ENCODE measurements around the gene PTPN6. TPM values are rescaled to one million over a fixed set of nuclear protein-coding genes. Genes with fewer than 3 reads are reported as not detected.

PTPN6 gene
- total and polyA plus RNA-seq, 2 of the 8 experiments (the other 6 are each of a cell fraction or from before 2014, with no cell fraction given) = 16.3 to 28.4 TPM

- H3K23ac ChIP-seq (ENCODE audit: insufficient read length) = no peak overlapping the region
- H3K4me3 ChIP-seq (ENCODE audit: extremely low read depth in 1 of 4, insufficient read depth in 2 of 4, low read depth in 3 of 4, low read length in 4 of 4) = peak overlapping the region in 3 of 4 experiments; percentile 15 to 86 (median 26); a peak in 4 of 8 replicates
- FAIRE-seq = no peak
- TF ChIP-seq JUND (IDR thresholded peaks at IDR 0.05; ENCODE audit: low read length) (no peak), FOSL1 (IDR thresholded peaks at IDR 0.05; ENCODE audit: insufficient read depth, low read depth, low read length) (no peak), PHF8 (conservative IDR thresholded peaks at IDR 0.05; ENCODE audit: low read depth, low read length) (no peak), CEBPB (IDR thresholded peaks at IDR 0.05; ENCODE audit: low read depth, low read length) (no peak), BACH1 (IDR thresholded peaks at IDR 0.05; ENCODE audit: low read length) (no peak), ZNF274 (IDR thresholded peaks at IDR 0.05; ENCODE audit: borderline replicate concordance, extremely low read depth, low read length) (no peak), CTBP2 (IDR thresholded peaks at IDR 0.05; ENCODE audit: borderline replicate concordance, insufficient read depth, insufficient read length, low read length) (no peak), SRF (IDR thresholded peaks at IDR 0.05; ENCODE audit: low read depth, low read length) (no peak), CBX8 (IDR thresholded peaks at IDR 0.05; ENCODE audit: borderline replicate concordance, low read depth, low read length) (no peak), SP2 (IDR thresholded peaks at IDR 0.05; ENCODE audit: low read length) (no peak), RXRA (IDR thresholded peaks at IDR 0.05; ENCODE audit: insufficient read depth, low read depth, low read length) (no peak), NANOG (IDR thresholded peaks at IDR 0.05; ENCODE audit: insufficient read depth, low read depth, low read length, poor library complexity, severe bottlenecking) (no peak), SP4 (IDR thresholded peaks at IDR 0.05; ENCODE audit: low read length) (no peak), BCL11A (IDR thresholded peaks at IDR 0.05; ENCODE audit: low read depth in 2 of 2, low read length in 2 of 2) (no peak)
These were observed 35.3 kb upstream of the PTPN6 start for GRCh38 chr12:6915789-6916285.

More at GRCh38 chr12:6915789-6916285, 35.3 kb upstream of the PTPN6 start:
- H4K8ac ChIP-seq (ENCODE audit: extremely low read depth, insufficient read depth, low read length) = no peak overlapping the region
- H3K4ac ChIP-seq (replicated peaks; ENCODE audit: insufficient read length, low read depth, low read length) = no peak overlapping the region
- peak overlapping the region; percentile 84 to 92; a peak in 3 of 4 replicates for H3K4me2 ChIP-seq (ENCODE audit: insufficient read depth in 1 of 2, low read depth in 2 of 2, low read length in 2 of 2)
- H3K9ac ChIP-seq (replicated peaks in 1 of 4; ENCODE audit: extremely low read depth in 1 of 4, low read depth in 3 of 4, low read length in 3 of 4) = no peak overlapping the region
- H2BK120ac ChIP-seq (replicated peaks; ENCODE audit: low read depth, low read length) = no peak overlapping the region
- H2BK20ac ChIP-seq (ENCODE audit: low read length) = no peak overlapping the region
- H4K20me1 ChIP-seq (replicated peaks in 1 of 2; ENCODE audit: control insufficient read depth in 1 of 2, insufficient read depth in 2 of 2, low read length in 2 of 2) = peaks cover 0 to 2% of the 10 kb centered on the region in 2 experiments
- ChIA-PET POLR2A (ENCODE audit: partially characterized antibody) (interaction anchor here (0.6 to 39.6 kb wide), 6 partner anchors 9 to 46 kb away, joined by 3 to 1027 read pairs (median 128); partner anchors contain the start of genes ATN1, C12orf57, LRRC23 and PTPN6), CTCF (ENCODE audit: partially characterized antibody) (interaction anchor here (1.2 to 9.3 kb wide), 6 partner anchors 9 to 46 kb away, joined by 3 to 74 read pairs (median 6); partner anchors contain the start of gene LRRC23)
- H3K18ac ChIP-seq (ENCODE audit: extremely low read depth, low read length) = no peak overlapping the region
- no peak overlapping the region for H2BK5ac ChIP-seq (ENCODE audit: low read depth, low read length)
- H3K14ac ChIP-seq (ENCODE audit: insufficient read length) = no peak overlapping the region
- peak overlapping the region; percentile 97; the same call in 1 of the 2 replicates for H2BK15ac ChIP-seq (ENCODE audit: low read length)
- no peaks in the 10 kb centered on the region for H3K27me3 ChIP-seq (replicated peaks in 1 of 4; ENCODE audit: control insufficient read depth in 3 of 4, extremely low read depth in 1 of 4, insufficient read depth in 3 of 4, low read length in 3 of 4)
- peaks cover 11% of the 10 kb centered on the region; the same call in 1 of the 2 replicates for H3K23me2 ChIP-seq (ENCODE audit: low read depth, low read length)
- peaks cover 10 to 46% (median 26%) of the 10 kb centered on the region in 4 experiments; a peak in 7 of 8 replicates for H3K36me3 ChIP-seq (ENCODE audit: control insufficient read depth in 2 of 4, insufficient read depth in 4 of 4, low read length in 3 of 4)
- H3K79me2 ChIP-seq (ENCODE audit: control insufficient read depth in 1 of 2, insufficient read depth in 2 of 2, low read length in 2 of 2) = peaks cover 0 to 9% of the 10 kb centered on the region in 2 experiments; a peak in 1 of 4 replicates
- H4K5ac ChIP-seq (ENCODE audit: insufficient read length, low read depth, low read length) = no peak overlapping the region
- whole genome bisulfite sequencing, 2 experiments (ENCODE audit: extremely low coverage in 1 of 2, insufficient coverage in 1 of 2, insufficient read length in 1 of 2, insufficient replicate concordance in 2 of 2, low coverage in 1 of 2, low lambda C conversion rate in 2 of 2, missing lambda C conversion rate in 1 of 2) = 80% methylated on average over 8 of the region's 14 CpGs; no CpG with 5 or more reads in 1 of the 2 experiments
- H3K4me1 ChIP-seq (replicated peaks in 1 of 4; ENCODE audit: control insufficient read depth in 3 of 4, insufficient read depth in 4 of 4, low read length in 3 of 4) = peaks cover 0 to 18% (median 9%) of the 10 kb centered on the region in 4 experiments; a peak in 6 of 7 replicates
- no peak overlapping the region for H3K27ac ChIP-seq (ENCODE audit: low read depth, low read length)
- no peak overlapping the region for H3K56ac ChIP-seq (replicated peaks; ENCODE audit: insufficient read length, low read depth, low read length)
- no peak for DNase-seq (ENCODE audit: low read depth in 1 of 2, low spot score in 2 of 2)
- H3K9me3 ChIP-seq (ENCODE audit: insufficient read depth in 2 of 2, low read depth in 1 of 2, low read length in 1 of 2) = no peaks in the 10 kb centered on the region
- H2AFZ ChIP-seq (ENCODE audit: low read length) = no peak overlapping the region
- peak overlapping the region; percentile 75; the same call in 1 of the 2 replicates for H2BK12ac ChIP-seq (ENCODE audit: low read depth, low read length)
- H4K91ac ChIP-seq (replicated peaks; ENCODE audit: insufficient read length, low read length) = no peak overlapping the region
- H2AK5ac ChIP-seq (ENCODE audit: low read depth, low read length) = no peak overlapping the region
- peaks cover 4% of the 10 kb centered on the region for H3K79me1 ChIP-seq (ENCODE audit: low read depth, low read length)
